DMS 273 (cell line): ENCODE data around the gene OR2T34.
"Not testable (repeated sequence)": the region's sequence is repeated elsewhere in the genome, so short reads cannot be mapped to it uniquely, and the experiment has no call there.

Experiments used
- DNase-seq: peaks from one replicate; lab custom pipeline; 2025; ENCODE audit not compliant: unreplicated experiment; lab: John Stamatoyannopoulos, UW

The OR2T34 gene

GRCh38 chr1:248562672-248563071 is 11.9 kb downstream of the OR2T34 start, which contains the start of gene OR2T29:
OR2T29 (minus strand) TSS chr1:248562772; CDS start chr1:248559491, 3,281 bp downstream.
- DNase-seq = not testable (repeated sequence)

GRCh38 chr1:248551027-248551426 is 23.5 kb downstream of the OR2T34 start:
- not testable (repeated sequence) for DNase-seq

- not testable (repeated sequence) for DNase-seq
Measured at GRCh38 chr1:248547383-248547782, 27.2 kb downstream of the OR2T34 start.

GRCh38 chr1:248537449-248537848 is 37.1 kb downstream of the OR2T34 start:
- not testable (repeated sequence) for DNase-seq
